HG03066 (cell line): ENCODE data around the gene AZIN2.
"Not testable (repeated sequence)": the region's sequence is repeated elsewhere in the genome, so short reads cannot be mapped to it uniquely, and the experiment has no call there.

Experiments
- ATAC-seq: cut with Tn5 transposase; IDR thresholded peaks from one replicate; pipeline ENCODE4 v1.9.1; 2021; ENCODE audit warnings: low read depth; ENCODE audit not compliant: unreplicated experiment

The AZIN2 gene

GRCh38 chr1:33056426-33056825 is 24.5 kb upstream of the AZIN2 start:
- no peak for ATAC-seq

GRCh38 chr1:33057095-33057494 is 23.9 kb upstream of the AZIN2 start:
- no peak for ATAC-seq

GRCh38 chr1:33060579-33061083 is 20.3 kb upstream of the AZIN2 start:
- no peak for ATAC-seq

GRCh38 chr1:33061834-33062233 is 19.1 kb upstream of the AZIN2 start:
- no peak for ATAC-seq

GRCh38 chr1:33064284-33064683 is 16.7 kb upstream of the AZIN2 start:
- not testable (repeated sequence) for ATAC-seq

GRCh38 chr1:33065301-33065700 is 15.7 kb upstream of the AZIN2 start:
- ATAC-seq, result no peak

GRCh38 chr1:33066477-33066876 is 14.5 kb upstream of the AZIN2 start:
- ATAC-seq, result not testable (repeated sequence)

- not testable (repeated sequence) for ATAC-seq
Measured at GRCh38 chr1:33068108-33068507, 12.8 kb upstream of the AZIN2 start.

- ATAC-seq, result no peak
Measured at GRCh38 chr1:33070628-33071027, 10.3 kb upstream of the AZIN2 start.

GRCh38 chr1:33072707-33073106 is 8.2 kb upstream of the AZIN2 start:
- no peak for ATAC-seq

- no peak for ATAC-seq
Measured at GRCh38 chr1:33074193-33074945, 6.6 kb upstream of the AZIN2 start.

- ATAC-seq, result no peak
Measured at GRCh38 chr1:33078030-33078591, 2.8 kb upstream of the AZIN2 start.

GRCh38 chr1:33080373-33080772 is 580 bp upstream of the AZIN2 start:
- ATAC-seq, result no peak

- ATAC-seq, result no peak
Measured at GRCh38 chr1:33081554-33082305, 777 bp downstream of the AZIN2 start.

- no peak for ATAC-seq
Measured at GRCh38 chr1:33082575-33083108, 1.7 kb downstream of the AZIN2 start.

GRCh38 chr1:33085332-33085731 is 4.4 kb downstream of the AZIN2 start:
- no peak for ATAC-seq

- no peak for ATAC-seq
Measured at GRCh38 chr1:33086384-33086850, 5.5 kb downstream of the AZIN2 start.

- no peak for ATAC-seq
Measured at GRCh38 chr1:33087677-33088076, 6.7 kb downstream of the AZIN2 start.

GRCh38 chr1:33088119-33088906 is 7.4 kb downstream of the AZIN2 start:
- ATAC-seq, result no peak

GRCh38 chr1:33089457-33089856 is 8.5 kb downstream of the AZIN2 start:
- no peak for ATAC-seq
